HG03432 (cell line): ENCODE results near the gene DICER1.

Experiments used
- ATAC-seq: cut with Tn5 transposase; IDR thresholded peaks from one replicate; pipeline ENCODE4 v1.9.1; 2021; ENCODE audit warnings: mild to moderate bottlenecking, moderate library complexity; ENCODE audit not compliant: unreplicated experiment

Gene DICER1

GRCh38 chr14:95043732-95044462 lies 113.4 kb downstream of the DICER1 start:
- ATAC-seq = no peak

- ATAC-seq = no peak
These were observed 114.0 kb downstream of the DICER1 start for GRCh38 chr14:95043314-95043713.

- no peak for ATAC-seq
These were observed 115.8 kb downstream of the DICER1 start for GRCh38 chr14:95041477-95042020.

GRCh38 chr14:95040708-95041476 lies 116.4 kb downstream of the DICER1 start:
- no peak for ATAC-seq

GRCh38 chr14:95039993-95040348 lies 117.4 kb downstream of the DICER1 start:
- ATAC-seq = no peak

GRCh38 chr14:95039259-95039992 lies 117.9 kb downstream of the DICER1 start:
- no peak for ATAC-seq

GRCh38 chr14:95038521-95039250 lies 118.6 kb downstream of the DICER1 start:
- no peak for ATAC-seq

GRCh38 chr14:95037273-95037672 lies 120.1 kb downstream of the DICER1 start:
- ATAC-seq = no peak
